HS-27A (cell line): ENCODE results near the gene BEX1.
"Not testable (repeated sequence)": the region's sequence is repeated elsewhere in the genome, so short reads cannot be mapped to it uniquely, and the experiment has no call there.

Experiments
- DNase-seq: peaks from one replicate; pipeline ENCODE4 v3.0.0-alpha.2; 2012; ENCODE audit warnings: low read depth, missing footprints

Gene BEX1

DNA sequence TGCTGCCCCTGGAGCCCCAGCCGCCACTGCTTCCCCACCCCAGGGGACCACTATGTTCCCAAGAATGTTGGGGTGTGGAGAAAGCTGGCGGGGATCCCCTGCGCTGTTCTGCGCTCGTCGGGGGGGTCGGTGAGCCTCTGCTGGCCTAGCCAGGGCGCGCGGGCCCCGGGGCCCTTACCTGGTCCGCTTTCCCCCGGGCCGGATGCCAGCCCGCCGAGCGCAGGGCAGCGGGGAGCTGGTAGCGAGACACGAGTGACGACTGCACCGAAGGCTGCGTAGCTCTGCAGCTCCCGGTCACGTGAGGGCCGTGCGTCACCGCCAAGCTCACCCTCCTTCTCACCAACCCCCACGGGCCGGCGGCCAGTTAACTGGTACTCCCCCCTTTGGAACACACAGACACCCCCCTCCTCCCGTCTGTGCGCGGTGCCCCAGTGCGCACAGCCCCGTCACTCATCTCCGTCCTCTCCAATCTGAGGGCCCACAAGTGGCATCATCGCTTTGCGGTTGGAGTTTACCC is at the start of gene BEX1:
Gene BEX1 (minus strand): TSS at position 254 of the 517 bp plus-strand sequence. CDS start 897 bp downstream, outside the sequence.
- DNase-seq = peak; percentile 69

- DNase-seq = not testable (repeated sequence)
These were observed 45.5 kb upstream of the BEX1 start for GRCh38 chrX:103109497-103109896.

- no peak for DNase-seq
These were observed 43.9 kb upstream of the BEX1 start for GRCh38 chrX:103107836-103108235.

DNA sequence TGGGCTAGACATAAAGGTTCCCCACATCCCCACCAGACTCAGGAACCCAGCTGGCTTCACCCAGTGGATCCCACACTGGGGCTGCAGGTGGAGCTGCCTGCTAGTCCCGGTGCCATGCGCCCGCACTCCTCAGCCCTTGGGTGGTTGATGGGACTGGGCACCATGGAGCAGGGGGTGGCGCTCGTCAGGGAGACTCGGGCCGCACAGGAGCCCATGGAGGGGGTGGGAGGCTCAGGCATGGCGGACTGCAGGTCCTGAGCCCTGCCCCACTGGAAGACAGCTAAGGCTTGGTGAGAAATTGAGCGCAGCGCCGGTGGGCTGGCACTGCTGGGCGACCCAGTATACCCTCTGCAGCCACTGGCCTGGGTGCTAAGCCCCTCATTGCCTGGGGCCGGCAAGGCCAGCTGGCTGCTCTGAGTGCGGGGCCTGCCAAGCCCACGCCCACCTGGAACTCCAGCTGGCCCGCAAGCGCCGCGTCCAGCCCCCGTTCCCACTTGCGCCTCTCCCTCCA is 43.3 kb upstream of the BEX1 start:
- DNase-seq = not testable (repeated sequence)

GRCh38 chrX:103104370-103104769 is 40.4 kb upstream of the BEX1 start:
- DNase-seq = not testable (repeated sequence)

DNA sequence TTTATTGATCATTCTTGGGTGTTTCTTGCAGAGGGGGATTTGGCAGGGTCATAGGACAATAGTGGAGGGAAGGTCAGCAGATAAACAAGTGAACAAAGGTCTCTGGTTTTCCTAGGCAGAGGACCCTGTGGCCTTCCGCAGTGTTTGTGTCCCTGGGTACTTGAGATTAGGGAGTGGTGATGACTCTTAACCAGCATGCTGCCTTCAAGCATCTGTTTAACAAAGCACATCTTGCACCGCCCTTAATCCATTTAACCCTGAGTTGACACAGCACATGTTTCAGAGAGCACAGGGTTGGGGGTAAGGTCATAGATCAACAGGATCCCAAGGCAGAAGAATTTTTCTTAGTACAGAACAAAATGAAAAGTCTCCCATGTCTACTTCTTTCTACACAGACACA is 39.9 kb upstream of the BEX1 start:
- not testable (repeated sequence) for DNase-seq

GRCh38 chrX:103101299-103102042 is 37.5 kb upstream of the BEX1 start:
- no peak for DNase-seq

- DNase-seq = no peak
These were observed 36.5 kb upstream of the BEX1 start for GRCh38 chrX:103100484-103100883.

DNA sequence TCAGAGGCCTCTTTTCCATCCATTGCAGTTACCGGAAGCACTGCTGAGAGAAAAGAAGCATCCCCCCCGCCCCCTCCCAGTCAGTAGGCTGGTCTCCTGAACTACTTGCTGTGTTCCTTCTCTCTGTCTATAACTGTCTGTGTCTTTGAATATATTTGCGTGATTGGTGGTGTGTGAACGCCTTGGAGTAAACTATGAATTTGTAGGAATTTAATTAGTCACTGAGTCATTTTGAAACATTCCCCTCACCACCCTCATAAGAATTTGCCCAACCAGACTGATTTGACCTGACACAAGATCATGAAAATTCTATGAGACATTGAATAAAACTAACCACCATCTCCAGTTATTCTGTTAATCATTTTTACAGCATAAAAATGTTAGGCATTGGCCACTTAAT is 35.7 kb upstream of the BEX1 start:
- DNase-seq = no peak

- DNase-seq = no peak
These were observed 34.5 kb upstream of the BEX1 start for GRCh38 chrX:103098488-103098887.

- DNase-seq = no peak
These were observed 29.0 kb upstream of the BEX1 start, which contains the start of gene NXF3 for GRCh38 chrX:103092942-103093341. TSS of gene NXF3 (minus strand) at chrX:103093143. CDS start at chrX:103093023, 120 bp downstream.

- no peak for DNase-seq
These were observed 17.1 kb upstream of the BEX1 start for GRCh38 chrX:103081051-103081450.

- no peak for DNase-seq
These were observed 9.5 kb upstream of the BEX1 start for GRCh38 chrX:103073467-103073866.

DNA sequence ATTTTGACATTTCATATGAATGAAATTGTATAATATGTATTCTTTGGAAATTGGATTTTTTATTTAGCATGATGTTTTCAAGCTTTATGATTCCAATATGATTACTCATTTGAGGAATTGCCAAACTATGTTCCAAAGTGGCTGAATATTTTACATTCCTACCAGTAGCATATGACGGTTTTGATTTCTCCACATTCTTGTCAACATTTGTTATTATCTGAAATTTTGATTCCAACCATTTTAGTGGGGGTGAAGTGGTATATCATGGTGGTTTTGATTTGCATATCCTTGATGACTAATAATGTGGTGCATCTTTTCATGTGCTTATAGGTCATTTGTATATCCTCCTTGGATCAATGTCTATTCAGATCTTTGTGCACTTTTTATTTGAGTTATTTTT is 2.6 kb upstream of the BEX1 start:
- peak; percentile 66 for DNase-seq

DNA sequence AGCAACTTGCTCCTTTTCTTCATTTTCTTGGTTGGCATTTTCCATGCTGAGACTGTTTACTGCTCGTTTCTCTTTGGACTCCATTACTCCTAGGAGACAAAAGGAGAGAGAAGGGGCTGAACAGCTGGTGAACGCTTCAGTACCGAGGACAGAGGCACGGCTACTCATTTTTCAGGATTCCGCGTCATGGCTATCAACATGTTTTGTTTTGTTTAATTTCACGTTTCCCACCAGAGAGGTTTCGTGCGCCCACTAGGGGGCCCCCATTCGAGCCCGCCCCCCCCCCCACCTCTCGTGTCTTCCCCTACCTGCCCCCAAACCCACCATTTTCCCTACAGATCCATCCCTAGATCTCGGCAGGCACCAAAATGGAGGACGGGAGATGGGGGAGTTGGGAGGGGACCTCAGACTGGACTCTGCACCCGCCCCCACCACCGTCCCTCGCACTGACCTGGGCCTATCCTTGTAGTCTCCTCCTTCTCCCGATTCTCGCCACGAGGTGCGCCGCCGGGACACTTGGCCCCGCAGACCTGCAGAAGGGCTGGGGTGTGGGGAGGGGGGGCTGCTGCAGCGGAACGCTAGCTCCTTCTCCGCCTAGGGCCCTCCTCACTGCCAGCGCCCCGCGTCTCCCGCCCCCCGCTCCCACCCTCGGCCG is 653 bp downstream of the BEX1 start:
- no peak for DNase-seq

- no peak for DNase-seq
These were observed 2.5 kb downstream of the BEX1 start for GRCh38 chrX:103061486-103061885.

GRCh38 chrX:103056902-103057301 is 7.1 kb downstream of the BEX1 start:
- DNase-seq = no peak

GRCh38 chrX:103052625-103053024 is 11.3 kb downstream of the BEX1 start:
- DNase-seq = no peak

DNA sequence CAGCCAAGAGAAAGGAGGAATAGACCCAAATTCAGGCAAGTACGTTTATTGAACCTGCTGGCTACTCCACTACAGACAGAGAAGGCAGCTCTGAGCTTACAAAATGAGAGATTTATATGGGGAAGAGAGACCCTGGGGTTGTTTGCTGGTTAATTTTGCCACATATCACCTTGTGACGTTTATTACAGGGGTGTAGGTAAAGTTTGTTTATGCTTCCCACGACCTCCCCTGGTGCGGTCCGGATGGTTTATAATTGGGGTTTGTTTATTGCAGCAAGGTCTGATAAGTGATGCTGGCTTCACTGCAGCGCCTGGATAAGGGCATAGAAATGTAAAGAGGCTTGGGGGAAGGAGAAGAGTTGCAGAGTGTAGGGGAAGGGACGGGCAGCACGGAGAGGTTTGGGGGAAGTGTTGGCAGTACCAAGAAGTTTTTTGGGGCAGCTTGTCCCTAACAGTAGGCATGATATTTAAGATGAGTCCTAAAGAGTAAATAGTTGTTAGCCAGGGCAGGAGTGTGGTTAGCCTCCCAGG is 12.6 kb downstream of the BEX1 start:
- DNase-seq = no peak

DNA sequence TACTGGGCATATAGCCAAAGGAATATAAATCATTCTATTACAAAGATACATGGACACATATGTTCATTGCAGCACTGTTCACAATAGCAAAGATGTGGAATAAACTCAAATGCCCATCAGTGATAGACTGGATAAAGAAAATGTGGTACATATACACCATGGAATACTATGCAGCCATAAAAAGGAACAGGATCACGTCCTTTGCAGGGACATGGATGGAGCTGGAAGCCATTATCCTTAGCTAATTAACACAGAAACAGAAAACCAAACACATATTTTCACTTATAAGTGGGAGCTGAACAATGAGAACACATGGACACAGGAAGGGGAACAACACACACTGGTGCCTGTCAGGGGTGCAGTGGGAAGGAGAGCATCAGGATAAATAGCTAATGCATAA is 30.6 kb downstream of the BEX1 start:
- DNase-seq = not testable (repeated sequence)

- no peak for DNase-seq
These were observed 46.4 kb downstream of the BEX1 start for GRCh38 chrX:103017542-103017941.

GRCh38 chrX:103012945-103013344 is 51.0 kb downstream of the BEX1 start:
- DNase-seq = no peak
